VCaP (cell line): ENCODE results near the gene ITGB6.

Source experiments
- H3K27ac ChIP-seq: fragments of 450-650 bp; 2 replicates; pipeline ENCODE4 v1.5.1; 2017
- TF ChIP-seq, protein P1 (sequence below): fragments of 450-650 bp; conservative IDR thresholded peaks from 2 replicates; pipeline ENCODE4 v1.5.1; 2017; ENCODE audit warnings: mild to moderate bottlenecking, moderate library complexity

Gene ITGB6

GRCh38 chr2:160220026-160220425 is 20.0 kb upstream of the ITGB6 start:
- TF ChIP-seq, protein P1, sequence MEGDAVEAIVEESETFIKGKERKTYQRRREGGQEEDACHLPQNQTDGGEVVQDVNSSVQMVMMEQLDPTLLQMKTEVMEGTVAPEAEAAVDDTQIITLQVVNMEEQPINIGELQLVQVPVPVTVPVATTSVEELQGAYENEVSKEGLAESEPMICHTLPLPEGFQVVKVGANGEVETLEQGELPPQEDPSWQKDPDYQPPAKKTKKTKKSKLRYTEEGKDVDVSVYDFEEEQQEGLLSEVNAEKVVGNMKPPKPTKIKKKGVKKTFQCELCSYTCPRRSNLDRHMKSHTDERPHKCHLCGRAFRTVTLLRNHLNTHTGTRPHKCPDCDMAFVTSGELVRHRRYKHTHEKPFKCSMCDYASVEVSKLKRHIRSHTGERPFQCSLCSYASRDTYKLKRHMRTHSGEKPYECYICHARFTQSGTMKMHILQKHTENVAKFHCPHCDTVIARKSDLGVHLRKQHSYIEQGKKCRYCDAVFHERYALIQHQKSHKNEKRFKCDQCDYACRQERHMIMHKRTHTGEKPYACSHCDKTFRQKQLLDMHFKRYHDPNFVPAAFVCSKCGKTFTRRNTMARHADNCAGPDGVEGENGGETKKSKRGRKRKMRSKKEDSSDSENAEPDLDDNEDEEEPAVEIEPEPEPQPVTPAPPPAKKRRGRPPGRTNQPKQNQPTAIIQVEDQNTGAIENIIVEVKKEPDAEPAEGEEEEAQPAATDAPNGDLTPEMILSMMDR: no peak
- H3K27ac ChIP-seq: peak overlapping the region; percentile 75

GRCh38 chr2:160214461-160215445 is 14.7 kb upstream of the ITGB6 start:
- no peak overlapping the region for H3K27ac ChIP-seq
- TF ChIP-seq, protein P1: no peak

DNA sequence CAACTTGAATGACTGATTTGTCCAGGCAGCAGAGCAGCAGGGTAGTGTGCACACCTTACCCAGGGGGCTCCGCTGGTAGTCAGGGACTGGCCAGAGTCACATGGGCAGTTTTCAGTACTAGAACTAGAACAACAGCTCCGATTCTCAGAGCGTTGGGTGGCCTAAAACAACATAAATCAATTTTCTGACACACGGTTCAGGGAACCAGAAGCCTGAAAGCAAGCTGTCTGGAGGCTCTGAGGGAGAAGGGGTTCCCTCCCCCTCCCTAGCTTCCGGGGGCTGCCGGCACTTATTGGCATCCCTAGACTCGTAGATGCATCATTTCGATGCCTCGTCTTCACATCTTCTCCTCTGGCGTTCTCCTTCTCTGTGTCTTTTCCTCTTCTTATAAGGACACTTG is 13.4 kb upstream of the ITGB6 start:
- TF ChIP-seq, protein P1: no peak
- H3K27ac ChIP-seq: no peak overlapping the region

- peak overlapping the region; percentile 39 for H3K27ac ChIP-seq
These were observed 10.6 kb upstream of the ITGB6 start for GRCh38 chr2:160210599-160211138.

GRCh38 chr2:160209516-160209856 is 9.4 kb upstream of the ITGB6 start:
- H3K27ac ChIP-seq: no peak overlapping the region
- TF ChIP-seq, protein P1: no peak

More at GRCh38 chr2:160210599-160211138, 10.6 kb upstream of the ITGB6 start:
- TF ChIP-seq, protein P1: peak; percentile 76

- H3K27ac ChIP-seq: no peak overlapping the region
- TF ChIP-seq, protein P1: no peak
These were observed 8.8 kb upstream of the ITGB6 start for GRCh38 chr2:160208655-160209515.
